ENCODE measurements around the gene CRELD2. TPM values are rescaled to one million over a fixed set of nuclear protein-coding genes. Genes with fewer than 3 reads are reported as not detected.

CRELD2 gene
- total RNA-seq, 2 donors from 2014 or later: 55.1 to 70.1 TPM

DNA sequence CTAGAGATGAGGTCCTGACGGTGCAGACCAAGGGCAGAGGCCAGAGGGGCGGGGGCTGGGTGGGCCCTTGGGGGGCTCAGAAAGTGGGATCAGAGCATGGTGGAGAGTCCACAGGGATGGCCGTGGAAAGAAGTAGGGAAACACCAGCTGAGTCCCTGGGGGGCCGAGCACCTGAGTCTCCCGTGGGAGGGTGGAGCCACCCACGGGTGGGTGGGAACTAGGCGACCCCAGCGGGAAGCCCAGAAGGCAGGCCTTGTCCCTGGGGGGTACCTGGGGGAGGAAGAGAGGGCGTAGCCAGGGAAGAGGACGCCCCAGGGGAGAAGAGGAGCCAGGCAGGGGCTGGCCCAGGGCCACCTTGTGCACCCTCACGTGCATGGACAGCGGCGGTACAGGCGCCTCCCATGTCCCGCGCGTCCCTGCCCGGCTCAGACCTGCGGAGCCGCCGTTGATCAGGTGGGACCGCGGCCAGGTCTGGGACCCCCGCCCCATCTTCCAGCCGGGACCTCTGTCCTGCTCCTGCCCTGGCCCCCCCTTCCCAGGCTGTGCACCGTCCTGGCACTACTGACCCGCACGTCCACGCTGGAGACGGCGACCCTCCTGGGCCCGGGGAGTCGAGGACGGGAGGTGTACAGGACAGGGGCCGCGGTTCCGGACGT, 10.2 kb downstream of the CRELD2 start:
- no peaks in the 10 kb centered on the region for H3K36me3 ChIP-seq
- H3K9me3 ChIP-seq: no peaks in the 10 kb centered on the region
- 34% methylated on average over 38 of the region's 38 CpGs for WGBS
- H3K27me3 ChIP-seq (replicated peaks; ENCODE audit: insufficient read depth): no peaks in the 10 kb centered on the region
- no peak for TF ChIP-seq POLR2AphosphoS5 (IDR thresholded peaks at IDR 0.05)
- TF ChIP-seq, protein P1, sequence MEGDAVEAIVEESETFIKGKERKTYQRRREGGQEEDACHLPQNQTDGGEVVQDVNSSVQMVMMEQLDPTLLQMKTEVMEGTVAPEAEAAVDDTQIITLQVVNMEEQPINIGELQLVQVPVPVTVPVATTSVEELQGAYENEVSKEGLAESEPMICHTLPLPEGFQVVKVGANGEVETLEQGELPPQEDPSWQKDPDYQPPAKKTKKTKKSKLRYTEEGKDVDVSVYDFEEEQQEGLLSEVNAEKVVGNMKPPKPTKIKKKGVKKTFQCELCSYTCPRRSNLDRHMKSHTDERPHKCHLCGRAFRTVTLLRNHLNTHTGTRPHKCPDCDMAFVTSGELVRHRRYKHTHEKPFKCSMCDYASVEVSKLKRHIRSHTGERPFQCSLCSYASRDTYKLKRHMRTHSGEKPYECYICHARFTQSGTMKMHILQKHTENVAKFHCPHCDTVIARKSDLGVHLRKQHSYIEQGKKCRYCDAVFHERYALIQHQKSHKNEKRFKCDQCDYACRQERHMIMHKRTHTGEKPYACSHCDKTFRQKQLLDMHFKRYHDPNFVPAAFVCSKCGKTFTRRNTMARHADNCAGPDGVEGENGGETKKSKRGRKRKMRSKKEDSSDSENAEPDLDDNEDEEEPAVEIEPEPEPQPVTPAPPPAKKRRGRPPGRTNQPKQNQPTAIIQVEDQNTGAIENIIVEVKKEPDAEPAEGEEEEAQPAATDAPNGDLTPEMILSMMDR (IDR thresholded peaks at IDR 0.05): no peak
- TF ChIP-seq POLR2A (IDR thresholded peaks at IDR 0.05): no peak
- peaks cover 5% of the 10 kb centered on the region for H3K4me1 ChIP-seq (replicated peaks)
- intact Hi-C loops (cut with DNase I): loop anchor here (5.0 kb wide), 1 partner anchor 39 kb away; no protein-coding TSS in a partner anchor
- H3K4me3 ChIP-seq: peak overlapping the region in 1 of 2 donors; percentile 15
- H3K27ac ChIP-seq: no peak overlapping the region
- no peak for DNase-seq (ENCODE audit: low spot score)

DNA sequence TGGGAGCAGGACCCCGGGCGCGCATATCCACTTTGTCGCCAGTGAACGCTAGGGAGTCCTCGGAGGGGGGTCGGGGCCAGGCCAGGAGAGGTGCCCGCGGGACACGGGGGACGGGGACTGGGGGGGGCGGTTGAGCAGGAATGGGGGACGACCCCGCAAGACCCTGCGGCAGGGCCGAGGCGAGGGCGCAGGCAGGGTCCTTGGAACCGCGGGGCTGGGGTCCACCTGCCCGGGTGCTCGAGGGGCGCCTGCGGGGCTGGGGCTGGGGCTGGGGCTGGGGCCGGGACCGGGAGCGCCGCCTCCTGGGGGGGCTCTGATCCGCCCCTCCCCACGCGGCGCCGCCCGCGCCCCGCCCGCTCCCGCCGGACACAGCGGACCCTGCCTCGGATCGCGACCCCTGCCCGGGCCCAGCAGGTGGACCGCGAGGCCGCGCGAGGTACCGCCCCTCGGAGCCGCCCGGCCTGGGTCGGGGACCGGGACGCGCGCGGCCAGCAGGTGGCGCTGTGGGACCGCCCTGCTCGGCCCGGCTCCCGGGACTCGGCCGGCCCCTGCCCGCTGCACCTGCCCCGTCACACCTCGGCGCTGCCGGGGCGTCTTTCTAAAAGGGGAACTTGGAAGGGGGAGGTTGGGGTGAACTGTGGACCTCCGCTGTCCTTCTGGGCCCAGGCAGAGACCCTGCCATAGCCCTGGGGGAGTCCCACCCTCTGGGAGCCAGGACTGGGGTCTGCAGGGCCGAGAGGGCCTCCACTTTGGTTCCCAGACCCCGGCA, 11.0 kb downstream of the CRELD2 start:
- H3K27ac ChIP-seq: no peak overlapping the region
- no peaks in the 10 kb centered on the region for H3K36me3 ChIP-seq
- peaks cover 6% of the 10 kb centered on the region for H3K4me1 ChIP-seq (replicated peaks)
- TF ChIP-seq, protein P1 (IDR thresholded peaks at IDR 0.05): peak; percentile 89 to 99 (median 97)
- no peak for TF ChIP-seq POLR2A (IDR thresholded peaks at IDR 0.05)
- H3K9me3 ChIP-seq: no peaks in the 10 kb centered on the region
- WGBS: 3% methylated on average over 63 of the region's 75 CpGs
- intact Hi-C loops (cut with DNase I): loop anchor here (5.0 kb wide), 1 partner anchor 38 kb away; no protein-coding TSS in a partner anchor
- H3K4me3 ChIP-seq: peak overlapping the region in 1 of 2 donors; percentile 15
- DNase-seq (ENCODE audit: low spot score): no peak
- H3K27me3 ChIP-seq (replicated peaks; ENCODE audit: insufficient read depth): no peaks in the 10 kb centered on the region

DNA sequence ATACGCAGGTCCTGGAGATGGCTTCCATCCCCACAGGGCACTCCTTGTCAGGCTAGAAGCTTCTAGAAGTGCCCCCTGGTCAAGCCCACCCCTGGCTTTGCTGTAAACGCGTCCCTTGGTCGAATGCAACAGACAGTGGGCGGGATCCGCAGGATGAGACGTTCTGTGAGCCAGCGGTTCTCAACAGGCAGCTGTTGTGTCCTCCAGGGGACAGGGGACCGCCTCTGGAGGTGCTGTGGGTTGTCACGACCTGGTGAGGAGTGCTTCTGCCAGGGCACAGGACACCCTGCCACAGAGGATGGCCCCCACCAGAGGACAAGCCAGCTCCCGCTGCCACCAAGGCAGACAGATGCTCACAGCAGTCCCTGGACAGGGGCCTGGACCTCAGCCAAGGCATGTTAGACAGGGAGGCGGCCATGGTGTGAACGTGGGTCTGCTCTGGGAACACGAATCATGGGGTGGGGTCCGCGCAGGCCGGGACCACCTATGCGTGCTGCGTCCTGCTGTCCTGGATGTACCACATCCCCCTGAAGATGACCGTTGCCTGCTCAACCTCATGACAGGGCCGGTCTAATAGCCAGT, 11.7 kb downstream of the CRELD2 start:
- H3K4me1 ChIP-seq (replicated peaks): peaks cover 13% of the 10 kb centered on the region
- H3K4me3 ChIP-seq: no peak overlapping the region
- TF ChIP-seq POLR2AphosphoS5 (IDR thresholded peaks at IDR 0.05) (no peak), POLR2A (IDR thresholded peaks at IDR 0.05) (no peak)
- TF ChIP-seq, protein P1 (IDR thresholded peaks at IDR 0.05): no peak
- DNase-seq (ENCODE audit: low spot score): no peak
- WGBS: 71% methylated on average over 21 of the region's 21 CpGs
- H3K27ac ChIP-seq: peak overlapping the region in 1 of 2 donors; percentile 77
- no peaks in the 10 kb centered on the region for H3K9me3 ChIP-seq
- intact Hi-C loops (cut with DNase I): loop anchor here (2.0 to 10.0 kb wide), 3 partner anchors 37 to 275 kb away; partner anchors contain the start of gene SELENOO
- H3K36me3 ChIP-seq: no peaks in the 10 kb centered on the region
- no peaks in the 10 kb centered on the region for H3K27me3 ChIP-seq (replicated peaks; ENCODE audit: insufficient read depth)

DNA sequence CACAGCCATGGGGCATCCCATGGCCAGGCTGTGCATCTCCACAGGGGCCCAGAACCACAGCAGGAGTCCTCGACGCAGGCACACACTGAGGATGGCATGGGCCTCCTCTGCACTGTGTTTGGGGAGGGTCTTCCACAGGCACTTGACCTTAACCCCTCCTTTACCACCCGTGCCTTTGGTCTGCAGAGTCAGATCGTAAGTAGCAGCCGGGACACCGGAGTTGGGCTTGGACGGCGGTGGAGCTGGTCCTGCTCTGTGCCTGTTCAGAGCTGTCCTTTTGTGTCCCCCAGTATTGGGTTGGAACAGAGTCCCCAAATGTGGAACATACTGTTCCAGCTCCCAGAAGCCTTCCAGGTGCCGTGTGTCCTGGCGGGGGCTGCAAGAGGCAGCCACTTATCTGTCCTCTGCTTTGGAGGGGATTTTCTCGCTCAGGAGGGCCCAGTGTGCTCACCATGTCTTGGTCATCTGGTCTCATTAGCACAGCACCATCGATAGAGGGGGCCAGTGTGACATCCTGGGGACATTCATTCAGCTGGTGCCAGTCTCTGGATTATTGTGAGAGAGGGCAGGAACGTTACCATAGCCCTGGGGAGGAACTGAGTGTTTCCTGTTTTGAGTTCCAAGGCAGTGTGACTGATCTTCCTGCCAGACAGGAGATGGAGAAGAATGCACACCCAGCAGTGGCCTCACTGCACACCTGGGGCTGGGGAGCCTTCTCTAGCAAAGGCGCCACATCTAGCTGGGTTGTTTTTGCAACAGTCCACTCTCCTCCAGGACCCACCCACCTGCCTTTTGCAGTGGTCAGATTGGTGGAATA, 12.4 kb downstream of the CRELD2 start:
- H3K27ac ChIP-seq: peak overlapping the region; percentile 77 to 94
- peaks cover 13% of the 10 kb centered on the region for H3K4me1 ChIP-seq (replicated peaks)
- no peaks in the 10 kb centered on the region for H3K9me3 ChIP-seq
- H3K4me3 ChIP-seq: no peak overlapping the region
- H3K36me3 ChIP-seq: no peaks in the 10 kb centered on the region
- peak; percentile 93 for DNase-seq (ENCODE audit: low spot score)
- WGBS: 59% methylated on average over 14 of the region's 14 CpGs
- no peaks in the 10 kb centered on the region for H3K27me3 ChIP-seq (replicated peaks; ENCODE audit: insufficient read depth)
- intact Hi-C loops (cut with DNase I): loop anchor here (2.0 to 10.0 kb wide), 2 partner anchors 100 to 274 kb away; partner anchors contain the start of gene SELENOO
- TF ChIP-seq POLR2A (IDR thresholded peaks at IDR 0.05) (peak; percentile 63), POLR2AphosphoS5 (IDR thresholded peaks at IDR 0.05) (peak; percentile 99)
- TF ChIP-seq, protein P1 (IDR thresholded peaks at IDR 0.05): peak; percentile 47 to 91 (median 80)

All from prostate gland (tissue), 2 donors.